GM20000 (cell line): ENCODE measurements around the gene ZNF385C.

ENCODE experiments used
- DNase-seq: peaks from one replicate; pipeline ENCODE4 v3.0.0; 2012; ENCODE audit warnings: low spot score
- CTCF ChIP-seq: IDR thresholded peaks from 2 replicates; pipeline ENCODE4 v1.5.1; 2012; ENCODE audit warnings: mild to moderate bottlenecking, control low read depth; ENCODE audit errors: extremely low read depth, missing control alignments

Gene ZNF385C

GRCh38 chr17:42110301-42111264, 12.3 kb upstream of the ZNF385C start:
- TF ChIP-seq CTCF, result no peak
- no peak for DNase-seq

DNA sequence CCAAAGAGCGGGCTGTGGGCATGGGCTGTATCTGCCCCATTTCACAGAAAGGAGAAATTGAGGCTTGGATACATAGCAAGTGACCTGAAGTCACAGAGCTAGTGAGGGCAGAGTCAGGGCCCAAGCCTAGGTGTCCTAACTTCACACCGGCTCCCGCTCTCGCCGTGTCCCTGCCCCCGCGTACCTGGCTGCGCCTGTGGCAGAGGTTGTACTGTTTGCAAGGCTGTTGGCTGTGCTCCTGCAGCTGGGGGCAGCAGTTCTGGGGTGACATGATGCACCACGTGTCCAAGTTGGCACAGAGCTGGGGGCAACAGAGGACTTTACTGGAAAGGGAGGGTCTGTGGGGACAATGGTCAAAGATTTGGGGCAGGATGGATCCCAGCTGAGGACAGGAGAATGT, 10.8 kb upstream of the ZNF385C start:
- DNase-seq, result no peak
- TF ChIP-seq CTCF, result no peak

- DNase-seq, result peak; percentile 97
- TF ChIP-seq CTCF, result no peak
These were observed 9.6 kb upstream of the ZNF385C start for GRCh38 chr17:42107597-42108576.

- TF ChIP-seq CTCF, result no peak
- no peak for DNase-seq
These were observed 8.9 kb upstream of the ZNF385C start for GRCh38 chr17:42107124-42107523.

GRCh38 chr17:42106009-42106408, 7.7 kb upstream of the ZNF385C start:
- no peak for DNase-seq
- TF ChIP-seq CTCF, result no peak

DNA sequence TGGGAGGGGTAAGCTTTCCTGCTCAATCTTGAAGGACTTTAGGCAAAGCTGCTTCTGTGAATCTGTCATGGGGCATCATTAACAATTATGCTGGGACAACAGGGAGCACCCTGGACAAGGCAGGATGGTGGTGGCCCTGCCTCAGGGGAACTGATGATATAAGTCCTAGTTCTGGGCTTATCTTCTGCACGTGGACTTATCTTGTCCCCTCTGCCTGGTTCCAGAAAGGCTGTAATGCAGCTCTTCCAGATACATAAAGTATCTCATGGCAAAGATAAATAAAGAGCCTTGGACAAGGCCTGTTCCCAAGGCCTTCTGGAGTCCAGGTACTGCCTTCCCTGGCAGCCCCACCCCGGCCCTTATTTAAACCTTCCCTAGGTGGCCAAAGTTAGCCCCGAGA, 6.0 kb upstream of the ZNF385C start:
- no peak for TF ChIP-seq CTCF
- no peak for DNase-seq
